Measurements from ENCODE around the gene CTSA. TPM values are rescaled to one million over a fixed set of nuclear protein-coding genes. Genes with fewer than 3 reads are reported as not detected.

Gene CTSA
- total RNA-seq, 1 donor from 2014 or later = 42.7 TPM

DNA sequence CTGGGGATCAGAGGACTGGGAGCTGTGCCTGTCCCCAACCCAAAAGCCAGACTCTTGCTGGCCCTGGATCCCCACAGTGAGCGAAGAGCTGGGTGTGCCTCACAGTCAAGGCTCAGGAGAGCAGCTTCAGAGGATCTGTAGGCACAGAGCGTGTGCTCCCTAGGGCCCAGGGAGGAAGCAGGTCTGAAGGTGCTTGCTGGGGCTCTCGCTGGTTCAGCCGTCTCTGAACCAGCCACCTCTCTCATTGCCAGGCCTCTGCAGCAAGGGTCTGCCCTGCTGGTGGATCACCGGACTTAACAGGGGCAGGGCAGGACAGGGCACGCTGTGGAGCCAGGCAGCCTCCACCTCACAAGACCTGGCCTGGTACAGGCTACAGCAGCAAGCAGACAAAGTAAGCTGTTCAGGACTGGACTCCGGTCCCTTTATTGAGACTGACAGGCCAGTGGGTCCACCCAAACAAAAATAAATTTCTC lies 57.2 kb downstream of the CTSA start:
- no peak overlapping the region for H3K4me3 ChIP-seq (ENCODE audit: low read depth, low read length)
- TF ChIP-seq, protein P1, sequence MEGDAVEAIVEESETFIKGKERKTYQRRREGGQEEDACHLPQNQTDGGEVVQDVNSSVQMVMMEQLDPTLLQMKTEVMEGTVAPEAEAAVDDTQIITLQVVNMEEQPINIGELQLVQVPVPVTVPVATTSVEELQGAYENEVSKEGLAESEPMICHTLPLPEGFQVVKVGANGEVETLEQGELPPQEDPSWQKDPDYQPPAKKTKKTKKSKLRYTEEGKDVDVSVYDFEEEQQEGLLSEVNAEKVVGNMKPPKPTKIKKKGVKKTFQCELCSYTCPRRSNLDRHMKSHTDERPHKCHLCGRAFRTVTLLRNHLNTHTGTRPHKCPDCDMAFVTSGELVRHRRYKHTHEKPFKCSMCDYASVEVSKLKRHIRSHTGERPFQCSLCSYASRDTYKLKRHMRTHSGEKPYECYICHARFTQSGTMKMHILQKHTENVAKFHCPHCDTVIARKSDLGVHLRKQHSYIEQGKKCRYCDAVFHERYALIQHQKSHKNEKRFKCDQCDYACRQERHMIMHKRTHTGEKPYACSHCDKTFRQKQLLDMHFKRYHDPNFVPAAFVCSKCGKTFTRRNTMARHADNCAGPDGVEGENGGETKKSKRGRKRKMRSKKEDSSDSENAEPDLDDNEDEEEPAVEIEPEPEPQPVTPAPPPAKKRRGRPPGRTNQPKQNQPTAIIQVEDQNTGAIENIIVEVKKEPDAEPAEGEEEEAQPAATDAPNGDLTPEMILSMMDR (conservative IDR thresholded peaks at IDR 0.05; ENCODE audit: low read depth, low read length) = no peak
- DNase-seq (ENCODE audit: low read depth) = no peak

Other genes starting within 250 kb of the CTSA start
- not detected in 2 replicates for gene WFDC11, start 221.1 kb upstream of the CTSA start, total RNA-seq
- gene WFDC13, start 189.3 kb upstream of the CTSA start, total RNA-seq = not detected in 2 replicates
- not detected in 2 replicates for gene WFDC10B, start 186.3 kb upstream of the CTSA start, total RNA-seq
- gene SPINT4, start 169.0 kb upstream of the CTSA start, total RNA-seq = not detected in 2 replicates
- gene WFDC3, start 99.5 kb upstream of the CTSA start, total RNA-seq = 0.43 and 0.69 TPM in 2 replicates
- 23.1 and 34.7 TPM in 2 replicates for gene DNTTIP1, start 99.4 kb upstream of the CTSA start, total RNA-seq
- gene UBE2C, start 78.7 kb upstream of the CTSA start, total RNA-seq = 345 and 447 TPM in 2 replicates
- gene TNNC2, start 64.0 kb upstream of the CTSA start, total RNA-seq = not detected in 2 replicates
- 20.1 and 29.0 TPM in 2 replicates for gene SNX21, start 57.5 kb upstream of the CTSA start, total RNA-seq
- 29.1 and 33.0 TPM in 2 replicates for gene ACOT8, start 33.9 kb upstream of the CTSA start, total RNA-seq
- gene ZSWIM3, start 33.7 kb upstream of the CTSA start, total RNA-seq = 1.2 and 3.0 TPM in 2 replicates
- 7.3 and 14.2 TPM in 2 replicates for gene ZSWIM1, start 10.1 kb upstream of the CTSA start, total RNA-seq
- gene SPATA25, start 3.7 kb upstream of the CTSA start, total RNA-seq = 0.87 TPM in 1 of 2 replicates, not detected in the other
- 3.2 and 6.9 TPM in 2 replicates for gene NEURL2, start 127 bp upstream of the CTSA start, total RNA-seq
- 20.9 and 38.5 TPM in 2 replicates for gene PLTP, start 20.8 kb downstream of the CTSA start, total RNA-seq
- 17.9 and 18.3 TPM in 2 replicates for gene PCIF1, start 43.3 kb downstream of the CTSA start, total RNA-seq
- 14.9 and 16.0 TPM in 2 replicates for gene ZNF335, start 80.9 kb downstream of the CTSA start, total RNA-seq
- 0.80 and 1.4 TPM in 2 replicates for gene MMP9, start 117.6 kb downstream of the CTSA start, total RNA-seq
- not detected in 2 replicates for gene SLC12A5, start 137.9 kb downstream of the CTSA start, total RNA-seq
- gene NCOA5, start 198.6 kb downstream of the CTSA start, total RNA-seq = 20.9 and 32.5 TPM in 2 replicates
- 49.7 and 74.7 TPM in 2 replicates for gene CD40, start 227.0 kb downstream of the CTSA start, total RNA-seq